ENCODE measurements around the gene RADIL. TPM values are rescaled to one million over a fixed set of nuclear protein-coding genes. Genes with fewer than 3 reads are reported as not detected.
A peak's percentile ranks its signal among the peaks of the same experiment; 100 is the strongest.

Gene RADIL
- total RNA-seq, 2 experiments from 2014 or later: 0.58 to 0.92 TPM

DNA sequence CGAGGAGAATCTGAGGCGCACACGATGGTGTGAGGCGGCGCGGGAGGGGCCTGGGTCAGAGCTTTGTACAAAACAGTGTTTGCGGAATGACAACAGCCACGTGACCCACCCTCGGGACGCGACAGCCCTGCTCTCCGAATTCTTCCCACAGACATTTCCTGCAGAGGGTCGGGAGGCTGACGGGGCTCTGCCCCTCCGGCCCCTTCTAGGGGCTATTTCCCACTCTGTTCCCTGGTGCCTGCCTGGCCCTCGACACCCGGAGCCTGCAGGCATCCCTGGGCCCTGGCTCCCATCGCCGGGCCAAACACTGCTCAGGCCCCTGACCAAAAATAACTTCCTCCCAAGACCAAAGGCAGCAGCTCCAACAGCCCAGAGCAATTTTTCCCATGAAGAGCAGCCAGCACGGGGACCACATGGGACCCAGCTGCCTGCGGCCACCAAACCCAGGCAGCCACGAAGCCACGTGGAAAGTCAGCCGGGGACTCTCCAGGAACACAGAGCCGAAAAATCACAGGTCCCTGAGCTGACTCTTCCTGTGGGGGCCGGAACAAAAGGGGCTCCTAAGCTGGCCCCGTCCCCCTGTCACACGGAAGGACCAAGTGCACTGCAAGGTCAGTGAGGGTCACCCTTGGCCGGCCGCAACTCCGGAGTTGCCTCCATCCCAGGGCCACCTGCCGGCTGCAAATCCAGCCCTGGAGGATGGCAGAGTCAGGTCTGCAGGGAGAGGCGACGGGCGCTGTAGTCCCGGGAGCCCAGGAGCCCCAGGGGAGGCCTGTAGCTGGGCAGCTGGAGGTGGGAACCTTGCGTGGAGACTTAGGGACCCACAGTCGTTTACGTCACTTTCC, 63.7 kb downstream of the RADIL start:
- no peaks in the 10 kb centered on the region for H3K9me3 Mint-ChIP-seq

GRCh38 chr7:4818000-4818794, 65.3 kb downstream of the RADIL start:
- Mint-ChIP-seq H3K36me3 (no peaks in the 10 kb centered on the region), H3K27me3 (peaks cover 11% of the 10 kb centered on the region), H3K27ac (no peak overlapping the region), H3K9me3 (no peaks in the 10 kb centered on the region), H3K4me1 (no peaks in the 10 kb centered on the region), H3K4me3 (no peak overlapping the region)
- DNase-seq: no peak

More for the DNA sequence above, 63.7 kb downstream of the RADIL start:
- DNase-seq: no peak
- Mint-ChIP-seq H3K27ac (no peak overlapping the region), H3K36me3 (no peaks in the 10 kb centered on the region), H3K4me3 (no peak overlapping the region), H3K4me1 (no peaks in the 10 kb centered on the region), H3K27me3 (no peaks in the 10 kb centered on the region)

DNA sequence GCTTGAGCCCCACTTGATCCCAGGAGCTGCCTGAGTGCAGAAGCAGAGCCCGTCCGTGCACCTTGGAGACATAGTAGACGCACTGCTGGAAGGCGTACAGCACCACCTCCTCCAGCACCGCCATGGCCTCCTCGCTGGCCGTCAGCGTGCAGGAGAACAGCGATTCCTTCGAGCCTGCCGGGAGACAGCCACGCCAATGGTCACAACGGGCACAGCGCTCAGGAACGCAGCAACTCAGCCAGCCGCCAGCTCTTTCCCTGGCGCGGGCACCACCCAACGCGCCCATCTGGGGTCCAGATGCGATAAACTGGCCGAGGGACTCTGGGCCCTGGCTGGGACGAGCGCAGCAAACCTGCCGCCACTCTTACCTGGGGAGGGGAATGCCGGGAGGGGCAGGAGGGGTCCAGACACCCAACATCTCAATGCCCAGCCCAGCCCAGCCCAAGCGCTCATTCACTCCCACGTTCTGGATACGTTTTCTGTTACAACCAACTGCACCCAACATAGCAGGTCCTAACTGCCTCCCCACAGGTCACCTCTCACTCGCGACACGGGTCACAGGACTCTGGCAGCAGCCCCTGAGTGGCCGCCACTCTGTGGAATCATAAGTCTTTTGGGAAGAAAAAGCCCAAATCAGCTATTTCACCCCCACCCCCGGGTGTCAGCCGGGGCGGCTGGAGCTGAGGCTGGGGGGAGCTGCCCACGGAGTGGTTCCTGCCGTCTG, 66.2 kb downstream of the RADIL start:
- H3K36me3 Mint-ChIP-seq: no peaks in the 10 kb centered on the region
- no peak overlapping the region for H3K27ac Mint-ChIP-seq
- H3K4me1 Mint-ChIP-seq: no peaks in the 10 kb centered on the region
- no peak overlapping the region for H3K4me3 Mint-ChIP-seq
- H3K27me3 Mint-ChIP-seq: peaks cover 11% of the 10 kb centered on the region
- no peak for DNase-seq
- H3K9me3 Mint-ChIP-seq: no peaks in the 10 kb centered on the region

GRCh38 chr7:4816419-4817080, 67.0 kb downstream of the RADIL start:
- H3K27ac Mint-ChIP-seq: no peak overlapping the region
- no peaks in the 10 kb centered on the region for H3K9me3 Mint-ChIP-seq
- no peaks in the 10 kb centered on the region for H3K36me3 Mint-ChIP-seq
- no peak overlapping the region for H3K4me3 Mint-ChIP-seq
- peaks cover 11% of the 10 kb centered on the region for H3K27me3 Mint-ChIP-seq
- no peaks in the 10 kb centered on the region for H3K4me1 Mint-ChIP-seq
- no peak for DNase-seq

DNA sequence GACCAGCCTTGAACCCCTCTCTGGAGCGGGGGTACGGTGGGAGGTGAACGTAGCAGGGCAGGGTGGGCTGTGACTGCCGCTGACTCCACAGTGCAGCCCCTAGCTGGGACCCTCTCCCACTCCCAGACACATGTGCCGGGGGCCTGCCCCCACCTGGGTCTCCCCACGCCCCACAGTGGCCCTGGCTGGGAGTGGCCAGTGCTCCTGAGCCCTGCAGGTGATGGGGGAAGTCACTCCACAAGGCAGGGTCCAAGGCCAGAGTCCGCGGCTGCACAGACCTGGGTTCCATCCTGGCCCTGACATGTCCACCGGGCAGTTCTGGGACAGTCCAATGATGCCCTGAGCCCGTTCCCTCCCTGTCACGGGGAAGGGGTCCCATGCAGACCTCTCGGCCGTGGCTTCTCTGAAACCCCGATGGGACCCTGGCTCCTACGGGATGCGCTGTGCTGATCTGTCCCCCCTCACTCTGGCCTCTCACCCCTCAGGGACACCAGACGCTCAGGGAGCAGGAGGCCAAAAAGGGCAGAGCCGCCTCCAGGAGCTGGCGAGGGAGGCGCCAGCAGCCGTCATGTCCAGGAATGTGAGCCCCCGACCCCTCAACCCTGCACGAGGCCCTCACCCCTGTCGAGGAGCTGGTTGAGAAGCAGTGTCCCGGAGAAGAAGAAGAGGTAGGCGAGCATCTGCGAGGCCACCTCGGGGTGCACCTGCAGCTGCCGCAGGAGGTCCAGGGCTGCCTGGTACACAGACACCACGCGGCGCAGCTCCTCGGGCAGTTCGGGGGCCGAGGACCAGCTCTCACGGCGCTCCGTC, 67.7 kb downstream of the RADIL start:
- DNase-seq: no peak
- no peaks in the 10 kb centered on the region for H3K36me3 Mint-ChIP-seq
- H3K27ac Mint-ChIP-seq: no peak overlapping the region
- H3K9me3 Mint-ChIP-seq: no peaks in the 10 kb centered on the region
- H3K27me3 Mint-ChIP-seq: peaks cover 11% of the 10 kb centered on the region
- no peaks in the 10 kb centered on the region for H3K4me1 Mint-ChIP-seq
- H3K4me3 Mint-ChIP-seq: no peak overlapping the region

DNA sequence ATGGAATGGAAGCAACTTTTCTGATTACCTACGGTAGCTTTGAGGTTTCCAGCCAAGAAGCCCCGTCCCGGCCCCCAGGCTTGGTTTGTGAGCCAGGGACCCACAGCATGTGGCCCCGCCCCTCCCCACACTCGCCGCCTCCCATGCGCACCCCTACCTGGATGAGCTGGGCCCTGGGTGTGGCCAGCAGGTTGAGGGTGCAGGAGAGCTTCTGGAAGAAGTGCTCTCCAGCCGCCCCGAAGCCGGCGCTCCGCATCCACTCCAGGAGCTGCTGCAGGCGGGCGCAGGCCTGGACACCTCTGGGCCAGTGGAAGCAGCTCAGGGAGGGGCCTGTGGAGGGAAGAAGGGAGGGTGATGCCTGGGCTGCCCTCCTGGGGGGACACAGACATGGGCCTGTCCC, 68.4 kb downstream of the RADIL start:
- H3K36me3 Mint-ChIP-seq: no peaks in the 10 kb centered on the region
- H3K27me3 Mint-ChIP-seq: peaks cover 11% of the 10 kb centered on the region
- DNase-seq: no peak
- H3K27ac Mint-ChIP-seq: no peak overlapping the region
- H3K4me1 Mint-ChIP-seq: no peaks in the 10 kb centered on the region
- H3K4me3 Mint-ChIP-seq: no peak overlapping the region
- no peaks in the 10 kb centered on the region for H3K9me3 Mint-ChIP-seq

- Mint-ChIP-seq H3K4me3 (no peak overlapping the region), H3K36me3 (no peaks in the 10 kb centered on the region), H3K27me3 (peaks cover 11% of the 10 kb centered on the region), H3K4me1 (peaks cover 3% of the 10 kb centered on the region), H3K9me3 (no peaks in the 10 kb centered on the region), H3K27ac (no peak overlapping the region)
- no peak for DNase-seq
Measured at GRCh38 chr7:4814433-4814832, 69.1 kb downstream of the RADIL start.

DNA sequence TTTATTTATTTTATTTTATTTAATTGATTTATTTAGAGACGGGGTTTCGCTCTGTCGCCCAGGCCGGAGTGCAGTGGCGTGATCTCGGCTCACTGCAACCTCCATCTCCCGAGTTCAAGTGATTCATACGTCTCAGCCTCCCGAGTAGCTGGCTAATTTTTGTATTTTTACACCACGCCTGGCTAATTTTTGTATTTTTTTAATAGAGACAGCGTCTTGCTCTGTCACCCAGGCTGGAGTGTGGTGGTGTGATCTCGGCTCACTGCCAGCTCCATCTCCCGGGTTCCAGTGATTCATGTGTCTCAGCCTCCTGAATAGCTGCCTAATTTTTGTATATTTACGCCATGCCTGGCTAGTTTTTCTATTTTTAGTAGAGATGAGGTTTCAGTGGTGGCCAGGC, 73.8 kb downstream of the RADIL start:
- H3K4me1 Mint-ChIP-seq: peaks cover 6% of the 10 kb centered on the region
- H3K4me3 Mint-ChIP-seq: peak overlapping the region; percentile 29
- no peaks in the 10 kb centered on the region for H3K36me3 Mint-ChIP-seq

DNA sequence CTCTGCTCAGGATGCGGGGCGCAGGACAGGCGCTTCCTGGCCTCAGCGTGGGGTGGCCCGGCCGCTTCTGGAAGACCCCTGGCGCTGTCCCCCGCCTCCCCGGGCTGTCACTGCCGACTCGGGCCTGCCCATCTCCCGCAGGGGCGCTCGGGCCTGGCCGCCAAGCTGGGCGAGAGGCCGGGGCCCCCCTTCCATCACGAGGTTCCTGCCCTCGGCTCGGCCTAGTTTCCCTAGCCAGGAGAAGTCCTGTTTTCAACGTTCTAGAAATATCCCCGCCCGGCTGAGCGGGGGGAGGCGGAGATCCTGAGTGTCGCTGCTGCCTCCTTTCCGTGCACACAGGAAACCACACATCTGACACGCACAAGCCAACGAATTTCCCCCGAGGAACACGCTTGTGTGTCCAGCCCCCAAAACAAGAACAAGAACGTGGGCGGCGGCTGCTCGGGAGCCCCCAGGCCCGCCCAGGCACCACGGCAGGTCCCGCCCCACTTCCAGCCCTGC, 74.4 kb downstream of the RADIL start:
- Mint-ChIP-seq H3K27me3 (peaks cover 19% of the 10 kb centered on the region), H3K36me3 (no peaks in the 10 kb centered on the region), H3K27ac (no peak overlapping the region), H3K4me3 (peak overlapping the region; percentile 59), H3K9me3 (no peaks in the 10 kb centered on the region), H3K4me1 (peaks cover 6% of the 10 kb centered on the region)
- DNase-seq: peak; percentile 53

More for the DNA sequence above, 73.8 kb downstream of the RADIL start:
- Mint-ChIP-seq H3K27me3 (peaks cover 24% of the 10 kb centered on the region), H3K27ac (peak overlapping the region; percentile 29), H3K9me3 (no peaks in the 10 kb centered on the region)
- no peak for DNase-seq

- no peak for DNase-seq
- no peaks in the 10 kb centered on the region for H3K9me3 Mint-ChIP-seq
- H3K4me1 Mint-ChIP-seq: peaks cover 6% of the 10 kb centered on the region
- H3K36me3 Mint-ChIP-seq: no peaks in the 10 kb centered on the region
- no peak overlapping the region for H3K27ac Mint-ChIP-seq
- no peak overlapping the region for H3K4me3 Mint-ChIP-seq
- H3K27me3 Mint-ChIP-seq: peaks cover 14% of the 10 kb centered on the region
Measured at GRCh38 chr7:4808565-4808964, 75.0 kb downstream of the RADIL start.

DNA sequence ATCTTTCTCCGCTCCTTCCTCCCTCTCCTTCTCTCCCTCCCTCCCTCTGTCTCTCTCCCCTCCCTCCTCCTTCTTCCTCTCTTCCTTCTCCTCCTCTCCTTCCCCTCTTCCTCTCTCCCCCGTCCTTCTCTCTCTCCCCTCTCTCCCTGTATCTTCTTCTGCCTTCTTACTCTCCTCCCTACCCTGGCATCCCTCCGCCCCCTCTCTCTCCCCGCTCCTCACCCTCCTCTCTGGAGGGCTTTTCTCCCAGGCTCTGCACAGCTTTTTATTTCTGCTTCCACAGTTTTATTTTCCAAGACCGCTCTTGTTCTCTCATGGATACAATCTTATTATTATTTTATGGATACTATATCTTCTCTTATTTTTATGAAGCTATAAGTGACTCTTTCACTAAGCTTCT, 75.5 kb downstream of the RADIL start:
- Mint-ChIP-seq H3K9me3 (no peaks in the 10 kb centered on the region), H3K27me3 (peaks cover 14% of the 10 kb centered on the region), H3K36me3 (no peaks in the 10 kb centered on the region), H3K4me1 (peaks cover 6% of the 10 kb centered on the region), H3K4me3 (no peak overlapping the region), H3K27ac (no peak overlapping the region)
- no peak for DNase-seq

- no peaks in the 10 kb centered on the region for H3K9me3 Mint-ChIP-seq
- peaks cover 14% of the 10 kb centered on the region for H3K27me3 Mint-ChIP-seq
- no peaks in the 10 kb centered on the region for H3K36me3 Mint-ChIP-seq
- peaks cover 6% of the 10 kb centered on the region for H3K4me1 Mint-ChIP-seq
- H3K4me3 Mint-ChIP-seq: no peak overlapping the region
- no peak for DNase-seq
- no peak overlapping the region for H3K27ac Mint-ChIP-seq
Measured at GRCh38 chr7:4807598-4808016, 75.9 kb downstream of the RADIL start.

GRCh38 chr7:4806983-4807597, 76.4 kb downstream of the RADIL start:
- Mint-ChIP-seq H3K9me3 (no peaks in the 10 kb centered on the region), H3K36me3 (no peaks in the 10 kb centered on the region), H3K27ac (no peak overlapping the region), H3K4me3 (no peak overlapping the region), H3K4me1 (peaks cover 6% of the 10 kb centered on the region), H3K27me3 (peaks cover 14% of the 10 kb centered on the region)
- no peak for DNase-seq

- H3K36me3 Mint-ChIP-seq: no peaks in the 10 kb centered on the region
- H3K9me3 Mint-ChIP-seq: no peaks in the 10 kb centered on the region
- peaks cover 14% of the 10 kb centered on the region for H3K27me3 Mint-ChIP-seq
- DNase-seq: no peak
- no peak overlapping the region for H3K4me3 Mint-ChIP-seq
- H3K4me1 Mint-ChIP-seq: peaks cover 6% of the 10 kb centered on the region
- no peak overlapping the region for H3K27ac Mint-ChIP-seq
Measured at GRCh38 chr7:4805984-4806300, 77.6 kb downstream of the RADIL start.

Data from activated naive CD8-positive, alpha-beta T cell treated with anti-CD3 and anti-CD28 coated beads for 36 hours (primary cell).